H9 (cell line): ENCODE data around the gene HMGN2. TPM values are rescaled to one million over a fixed set of nuclear protein-coding genes. Genes with fewer than 3 reads are reported as not detected.

Experiments
- DNase-seq: peaks from one replicate; pipeline ENCODE4 v3.0.0-alpha.2; 2017
- H2AFZ ChIP-seq: one replicate; pipeline ENCODE4 v1.6.1; 2013; ENCODE audit warnings: mild to moderate bottlenecking, low read length, control low read depth, moderate library complexity
- H2AK5ac ChIP-seq: 2 replicates; pipeline ENCODE4 v1.6.1; 2013; ENCODE audit warnings: low read length, control low read depth, mixed read lengths; ENCODE audit not compliant: insufficient read length
- H2BK120ac ChIP-seq: one replicate; pipeline ENCODE4 v1.6.1; 2013; ENCODE audit warnings: low read depth, mild to moderate bottlenecking, low read length, control low read depth, inconsistent platforms; ENCODE audit not compliant: poor library complexity, severe bottlenecking
- H2BK12ac ChIP-seq: 2 replicates; pipeline ENCODE4 v1.6.1; 2013; ENCODE audit warnings: low read length, control low read depth, mixed read lengths, low read depth; ENCODE audit not compliant: insufficient read length
- H2BK15ac ChIP-seq: 2 replicates; pipeline ENCODE4 v1.6.1; 2013; ENCODE audit warnings: low read depth, low read length, control low read depth
- H2BK20ac ChIP-seq: one replicate; pipeline ENCODE4 v1.6.1; 2013; ENCODE audit warnings: low read depth, mild to moderate bottlenecking, low read length, control low read depth, inconsistent platforms; ENCODE audit not compliant: poor library complexity, severe bottlenecking
- H2BK5ac ChIP-seq: 2 replicates; pipeline ENCODE4 v1.6.1; 2013; ENCODE audit warnings: low read length, control low read depth, mixed read lengths; ENCODE audit not compliant: insufficient read length
- H3K14ac ChIP-seq: 2 replicates; pipeline ENCODE4 v1.6.1; 2013; ENCODE audit warnings: low read length, control low read depth; ENCODE audit not compliant: insufficient read depth
- H3K18ac ChIP-seq: 2 replicates; pipeline ENCODE4 v1.6.1; 2013; ENCODE audit warnings: low read depth, mild to moderate bottlenecking, mixed read lengths, low read length, control low read depth; ENCODE audit not compliant: insufficient read length
- H3K23ac ChIP-seq: 2 replicates; pipeline ENCODE4 v1.6.1; 2013; ENCODE audit warnings: low read length, control low read depth, mixed read lengths, low read depth; ENCODE audit not compliant: insufficient read length
- H3K23me2 ChIP-seq: 2 replicates; pipeline ENCODE4 v1.6.1; 2013; ENCODE audit warnings: low read depth, mild to moderate bottlenecking, mixed read lengths, low read length, control low read depth; ENCODE audit not compliant: insufficient read length, poor library complexity, severe bottlenecking
- H3K27ac ChIP-seq: 2 replicates; pipeline ENCODE4 v1.5.1; 2013; ENCODE audit warnings: low read length, control low read depth, mixed read lengths, low read depth; ENCODE audit not compliant: insufficient read length
- H3K27me3 ChIP-seq: 2 replicates; pipeline ENCODE4 v1.6.1; 2013; ENCODE audit warnings: low read length, control low read depth, inconsistent platforms; ENCODE audit not compliant: insufficient read depth
- H3K4ac ChIP-seq: 2 replicates; pipeline ENCODE4 v1.6.1; 2013; ENCODE audit warnings: low read depth, mild to moderate bottlenecking, control low read depth, inconsistent platforms, low read length, moderate library complexity
- H3K4me1 ChIP-seq: 2 replicates; pipeline ENCODE4 v1.6.1; 2013; ENCODE audit warnings: low read length, control low read depth, inconsistent platforms; ENCODE audit not compliant: insufficient read depth
- H3K4me2 ChIP-seq: 2 replicates; pipeline ENCODE4 v1.6.1; 2013; ENCODE audit warnings: low read length, control low read depth, mixed read lengths; ENCODE audit not compliant: insufficient read length, insufficient read depth
- H3K56ac ChIP-seq: 2 replicates; pipeline ENCODE4 v1.6.1; 2013; ENCODE audit warnings: low read depth, mild to moderate bottlenecking, mixed read lengths, low read length, control low read depth; ENCODE audit not compliant: insufficient read length
- H3K79me1 ChIP-seq: 2 replicates; pipeline ENCODE4 v1.6.1; 2013; ENCODE audit warnings: low read depth, mild to moderate bottlenecking, moderate library complexity, low read length, control low read depth, inconsistent platforms; ENCODE audit not compliant: insufficient read depth, poor library complexity, severe bottlenecking
- H3K79me2 ChIP-seq: 2 replicates; pipeline ENCODE4 v1.6.1; 2013; ENCODE audit warnings: low read length, control low read depth, inconsistent platforms; ENCODE audit not compliant: insufficient read depth
- H3K9ac ChIP-seq: 2 replicates; pipeline ENCODE4 v1.6.1; 2013; ENCODE audit warnings: low read length, control low read depth, mixed read lengths; ENCODE audit not compliant: insufficient read length; ENCODE audit errors: extremely low read depth
- H3K9me3 ChIP-seq: one replicate; pipeline ENCODE4 v1.6.1; 2013; ENCODE audit warnings: low read depth, low read length, inconsistent platforms; ENCODE audit not compliant: control insufficient read depth
- H3T11ph ChIP-seq: one replicate; pipeline ENCODE4 v1.6.1; 2013; ENCODE audit warnings: mild to moderate bottlenecking, low read length, control low read depth, inconsistent platforms
- H4K20me1 ChIP-seq: one replicate; pipeline ENCODE4 v1.6.1; 2013; ENCODE audit not compliant: control insufficient read depth, insufficient read length, insufficient read depth
- H4K5ac ChIP-seq: 2 replicates; pipeline ENCODE4 v1.6.1; 2013; ENCODE audit warnings: low read depth, mild to moderate bottlenecking, mixed read lengths, low read length, control low read depth; ENCODE audit not compliant: insufficient read length
- H4K8ac ChIP-seq: replicated peaks from 2 replicates; pipeline ENCODE4 v1.6.1; 2013; ENCODE audit warnings: low read length, control low read depth, mixed read lengths, low read depth; ENCODE audit not compliant: insufficient read length
- H4K91ac ChIP-seq: 2 replicates; pipeline ENCODE4 v1.6.1; 2013; ENCODE audit warnings: low read depth, mild to moderate bottlenecking, moderate library complexity, mixed read lengths, low read length, control low read depth; ENCODE audit not compliant: insufficient read length
- H3K27ac Mint-ChIP-seq, 3 experiments: 2 replicates in 2 of 3; 3 replicates in 1 of 3; pipeline ENCODE4 v1.8.0; 2020 to 2021; ENCODE audit warnings: mixed read lengths in 3 of 3, mild to moderate bottlenecking in 1 of 3, moderate library complexity in 1 of 3
- H3K27me3 Mint-ChIP-seq: 2 replicates; pipeline ENCODE4 v1.8.0; 2021; ENCODE audit warnings: low read depth, mild to moderate bottlenecking, moderate library complexity, mixed read lengths
- H3K36me3 Mint-ChIP-seq, 3 experiments: 2 replicates in 2 of 3; 3 replicates in 1 of 3; pipeline ENCODE4 v1.8.0; 2020 to 2021; ENCODE audit warnings: low read depth in 3 of 3, mixed read lengths in 3 of 3; ENCODE audit not compliant: insufficient read depth in 1 of 3
- H3K4me1 Mint-ChIP-seq, 2 experiments: 2 replicates each; pipeline ENCODE4 v1.8.0; 2020; ENCODE audit warnings: mixed read lengths in 2 of 2
- H3K4me3 Mint-ChIP-seq, 2 experiments: 2 replicates in 1 of 2; 3 replicates in 1 of 2; pipeline ENCODE4 v1.8.0; 2020 to 2021; ENCODE audit warnings: mild to moderate bottlenecking in 2 of 2, mixed read lengths in 2 of 2, moderate library complexity in 1 of 2
- H3K9me3 Mint-ChIP-seq, 2 experiments: 2 replicates in 1 of 2; 3 replicates in 1 of 2; pipeline ENCODE4 v1.8.0; 2020; ENCODE audit warnings: mild to moderate bottlenecking in 2 of 2, mixed read lengths in 2 of 2, moderate library complexity in 1 of 2
- CTCF ChIP-seq: fragments of 200-600 bp; sonication (generic); conservative IDR thresholded peaks from 3 replicates; pipeline ENCODE4 v1.8.0; 2021; ENCODE audit warnings: antibody characterized with exemption, mild to moderate bottlenecking
- WGBS: extraction: QIAGEN DNeasy Blood & Tissue Kit; methylation state at CpG from one replicate; pipeline ENCODE4 v1.1.7; 2013; ENCODE audit warnings: missing lambda C conversion rate, low lambda C conversion rate, mixed read lengths; ENCODE audit not compliant: insufficient read length; ENCODE audit errors: extremely low coverage; 5-methylcytosine and 5-hydroxymethylcytosine counted together
- total RNA-seq: library from RNA; stranded (reverse); gene quantifications from 2 replicates; pipeline ENCODE4 v1.2.1, GENCODE V29; 2021

Gene HMGN2
- total RNA-seq, 1 experiment from 2014 or later = 622 TPM

GRCh38 chr1:26496861-26497260, 24.6 kb downstream of the HMGN2 start:
- no peak for TF ChIP-seq CTCF
- no peak overlapping the region for H2AFZ ChIP-seq
- no peaks in the 10 kb centered on the region for H3K4me1 ChIP-seq
- no peaks in the 10 kb centered on the region for H4K20me1 ChIP-seq
- H3K9me3 ChIP-seq = no peaks in the 10 kb centered on the region
- peaks cover 0 to 3% (median 0%) of the 10 kb centered on the region in 3 experiments; a peak in 1 of 7 replicates for H3K36me3 Mint-ChIP-seq
- no peak overlapping the region for H4K5ac ChIP-seq
- H2BK20ac ChIP-seq = no peak overlapping the region
- H2BK5ac ChIP-seq = no peak overlapping the region
- no peaks in the 10 kb centered on the region for H3K79me1 ChIP-seq
- H3K23ac ChIP-seq = no peak overlapping the region
- H3K4me2 ChIP-seq = no peak overlapping the region
- no peak for DNase-seq
- no peak overlapping the region for H3K18ac ChIP-seq
- peaks cover 2 to 6% of the 10 kb centered on the region in 2 experiments; a peak in 2 of 4 replicates for H3K4me1 Mint-ChIP-seq
- no peak overlapping the region for H4K8ac ChIP-seq
- no peak overlapping the region for H4K91ac ChIP-seq
- H3K14ac ChIP-seq = no peak overlapping the region
- H3K27me3 Mint-ChIP-seq = no peaks in the 10 kb centered on the region; the same call in none of the 2 replicates
- no peak overlapping the region for H2AK5ac ChIP-seq
- H3K27ac ChIP-seq = no peak overlapping the region
- H3K56ac ChIP-seq = no peak overlapping the region
- H3K27ac Mint-ChIP-seq = no peak overlapping the region
- H3K9me3 Mint-ChIP-seq = no peaks in the 10 kb centered on the region
- H2BK12ac ChIP-seq = no peak overlapping the region
- H3K4ac ChIP-seq = no peak overlapping the region
- no CpG with 5 or more reads among the region's 4 CpGs for WGBS
- peaks cover 6% of the 10 kb centered on the region for H3K23me2 ChIP-seq
- no peaks in the 10 kb centered on the region for H3K27me3 ChIP-seq
- no peak overlapping the region for H2BK120ac ChIP-seq
- no peak overlapping the region for H3K4me3 Mint-ChIP-seq
- H3K79me2 ChIP-seq = no peaks in the 10 kb centered on the region
- no peak overlapping the region for H3K9ac ChIP-seq
- no peak overlapping the region for H2BK15ac ChIP-seq
- H3T11ph ChIP-seq = no peak overlapping the region
